CD4-positive, alpha-beta T cell treated with Interleukin-6 at 100 ng/mL for 8 hours (primary cell): ENCODE data around the gene RPP30.

Experiments used
- DNase-seq: peaks from one replicate; pipeline ENCODE4 v3.0.0-alpha.2; 2020; ENCODE audit warnings: mixed read lengths, low spot score

RPP30 gene

GRCh38 chr10:90871766-90872647 lies at the start of gene RPP30:
RPP30 (plus strand) TSS chr10:90871974; CDS start chr10:90871987, 13 bp downstream.
- peak; percentile 75 for DNase-seq

- no peak for DNase-seq
Measured at GRCh38 chr10:90822508-90822907, 49.3 kb upstream of the RPP30 start.

GRCh38 chr10:90832111-90832510 lies 39.7 kb upstream of the RPP30 start:
- DNase-seq: no peak

DNA sequence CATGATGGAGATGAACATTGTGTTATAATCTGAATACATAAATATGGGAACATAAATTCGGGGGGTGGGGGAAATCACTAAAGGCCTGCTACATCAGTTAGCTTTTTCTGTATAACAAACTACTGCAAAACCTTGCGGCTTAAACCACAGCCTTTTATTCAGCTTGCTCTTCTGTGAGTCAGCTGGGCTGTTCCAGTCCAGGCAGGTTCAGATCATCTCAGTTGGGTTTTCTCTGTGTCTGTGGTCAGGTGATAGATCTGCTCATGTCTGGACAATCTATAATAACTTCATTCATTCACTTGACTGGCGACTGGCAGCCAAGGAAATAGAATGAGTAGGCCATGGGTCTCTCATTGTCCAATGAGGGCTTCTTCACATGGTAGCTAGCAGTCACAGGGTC lies 37.4 kb upstream of the RPP30 start:
- DNase-seq: no peak

- no peak for DNase-seq
Measured at GRCh38 chr10:90837486-90837885, 34.3 kb upstream of the RPP30 start.

DNA sequence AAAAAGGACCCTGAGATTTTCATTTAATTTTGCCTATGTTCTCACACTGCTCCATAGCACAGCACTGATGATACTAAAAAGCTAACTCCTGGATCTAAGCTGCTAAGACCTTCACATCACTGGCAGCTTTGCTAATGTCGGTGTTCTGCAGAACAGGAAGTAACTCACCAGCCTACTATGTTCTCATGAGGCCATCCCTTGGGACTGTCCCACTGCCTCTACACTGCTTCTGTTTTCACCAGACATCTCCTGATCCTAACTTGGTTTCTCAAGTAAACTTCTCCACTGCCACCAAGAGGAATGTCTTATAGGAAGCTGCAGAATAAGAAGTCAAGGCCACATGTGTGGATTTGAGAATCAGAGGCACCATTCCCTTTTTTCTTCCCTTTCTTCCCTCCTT lies 29.0 kb upstream of the RPP30 start:
- no peak for DNase-seq

- DNase-seq: no peak
Measured at GRCh38 chr10:90845726-90846125, 26.0 kb upstream of the RPP30 start.

DNA sequence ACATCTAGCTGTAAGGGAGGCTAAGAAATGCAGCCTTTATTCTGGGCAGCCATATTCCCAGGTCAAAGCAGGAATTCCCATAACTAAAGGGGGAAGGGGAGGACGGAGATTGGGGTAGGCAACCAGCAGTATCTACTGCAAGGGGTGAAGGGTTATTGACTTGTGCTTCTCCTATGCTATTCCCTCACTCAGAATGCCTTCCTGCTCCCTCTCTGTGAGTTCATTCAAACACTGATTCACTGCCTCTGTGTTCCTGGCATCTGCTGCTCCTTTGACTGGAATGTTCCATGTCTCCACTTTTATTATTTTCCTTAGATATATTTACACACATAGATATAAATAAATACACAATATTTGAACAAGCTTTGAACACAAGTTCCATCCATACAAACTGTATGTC lies 25.0 kb upstream of the RPP30 start:
- no peak for DNase-seq

DNA sequence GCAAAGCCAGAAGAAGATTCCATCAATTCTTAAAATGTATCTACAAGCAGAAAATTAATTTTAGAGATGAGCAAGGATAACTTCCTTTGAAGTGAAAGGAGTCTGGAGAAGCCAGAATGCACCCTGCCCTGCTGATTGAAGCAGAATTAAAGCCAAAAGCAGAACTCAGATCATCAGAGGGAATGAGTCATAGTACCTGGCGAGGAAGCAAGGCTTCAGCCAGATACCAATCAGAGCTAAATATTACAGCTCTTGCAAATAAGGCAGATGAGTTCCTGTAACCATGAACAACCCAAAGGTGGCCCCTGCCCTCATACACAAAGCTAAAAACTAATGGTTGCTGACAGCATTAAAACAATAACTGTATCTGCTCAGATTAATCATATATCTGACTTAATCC lies 24.3 kb upstream of the RPP30 start:
- DNase-seq: no peak

GRCh38 chr10:90849956-90850749 lies 21.6 kb upstream of the RPP30 start:
- DNase-seq: no peak

- DNase-seq: no peak
Measured at GRCh38 chr10:90855126-90855525, 16.6 kb upstream of the RPP30 start.

DNA sequence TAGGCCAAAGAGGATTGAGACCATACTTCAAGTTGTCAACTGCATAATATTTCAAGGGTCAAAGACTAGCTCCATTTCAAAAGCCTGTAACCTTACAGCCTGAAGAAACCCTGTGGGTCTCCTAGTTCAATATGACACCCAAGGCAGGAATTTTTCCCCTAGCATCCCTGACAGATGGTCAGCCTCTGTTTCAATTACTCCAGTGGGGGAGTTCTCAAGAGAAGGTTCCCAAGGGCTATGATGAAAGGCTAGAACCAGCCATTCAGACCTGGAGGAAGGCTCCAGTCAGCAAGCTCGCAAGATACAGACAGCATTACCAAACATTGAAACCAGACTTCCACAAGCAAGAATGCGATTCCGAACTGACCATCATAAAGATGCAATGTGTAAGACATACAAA lies 15.5 kb upstream of the RPP30 start:
- no peak for DNase-seq

DNA sequence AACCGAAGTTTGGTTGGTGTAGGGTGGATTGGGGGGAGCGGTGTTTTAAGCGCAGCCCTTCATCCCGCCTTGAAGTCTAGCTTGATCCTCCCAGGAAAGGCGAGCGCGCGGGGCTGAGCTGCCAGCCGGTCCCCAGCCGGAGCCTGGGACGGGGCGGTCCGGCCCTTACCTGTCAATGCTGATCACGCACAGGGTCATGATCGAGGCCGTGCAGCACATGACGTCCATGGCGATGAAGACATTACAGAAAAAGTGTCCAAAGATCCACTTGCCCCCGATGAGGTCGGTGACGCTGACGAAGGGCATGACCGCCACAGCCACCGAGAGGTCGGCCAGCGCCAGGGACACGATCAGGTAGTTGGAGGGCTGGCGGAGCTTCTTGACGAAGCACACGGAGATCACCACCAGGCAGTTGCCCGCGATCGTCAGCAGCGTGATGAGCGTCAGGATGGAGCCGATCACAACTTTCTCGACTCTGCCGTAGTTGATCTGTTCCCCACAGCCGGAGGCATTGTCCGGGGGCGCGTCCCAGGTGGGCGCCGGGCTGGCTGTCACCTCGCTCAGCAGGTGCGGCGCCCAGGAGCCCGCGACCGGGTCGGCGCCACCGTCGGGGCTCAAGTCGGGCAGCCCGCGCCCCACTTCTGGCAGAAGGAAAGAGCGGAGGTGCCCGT lies 14.7 kb upstream of the RPP30 start:
- no peak for DNase-seq

DNA sequence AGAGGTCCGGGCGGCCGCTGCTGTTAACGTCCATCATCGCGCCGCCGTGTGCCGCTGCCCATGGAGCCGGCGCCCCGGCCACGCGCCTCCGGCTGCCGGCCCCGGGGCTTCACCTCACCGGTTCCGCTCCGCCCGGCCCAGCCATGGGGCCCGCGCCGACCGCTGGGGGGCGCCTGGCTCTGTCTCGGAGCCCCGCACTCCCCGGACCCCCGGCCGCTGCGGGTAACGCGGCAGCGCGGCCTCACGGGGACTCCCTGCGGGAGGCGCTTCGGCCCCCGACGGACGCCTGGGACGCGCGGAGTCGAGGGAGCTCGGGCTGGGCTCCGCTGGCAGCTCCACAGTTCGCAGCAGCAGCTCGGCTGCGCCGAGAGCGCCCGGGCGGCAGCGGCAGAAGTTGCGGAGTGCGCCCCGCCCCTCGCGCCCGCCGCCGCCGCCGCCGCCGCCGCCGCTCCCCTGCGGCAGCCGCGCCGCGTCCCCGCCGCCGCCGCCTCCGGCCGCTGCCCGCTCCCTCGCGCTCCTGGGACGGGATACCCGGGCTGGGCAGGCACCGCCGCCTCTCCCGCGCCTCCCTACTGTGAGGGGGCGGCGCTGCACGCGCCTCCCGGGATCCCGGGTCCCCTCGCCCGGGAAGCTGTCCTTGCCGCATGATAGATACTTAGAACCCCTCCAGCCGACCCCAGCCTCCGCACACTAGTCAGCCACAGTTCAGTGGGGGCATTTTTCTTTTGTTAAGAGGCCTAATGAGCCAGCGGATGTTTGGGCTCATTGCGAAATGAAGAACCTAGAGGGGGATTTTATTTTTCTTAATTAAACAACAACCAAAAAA lies 13.9 kb upstream of the RPP30 start, which contains the start of gene HTR7:
Gene HTR7 (minus strand): TSS at position 405 of the 826 bp plus-strand sequence. CDS start 368 bp downstream, at position 37.
- peak; percentile 41 for DNase-seq

DNA sequence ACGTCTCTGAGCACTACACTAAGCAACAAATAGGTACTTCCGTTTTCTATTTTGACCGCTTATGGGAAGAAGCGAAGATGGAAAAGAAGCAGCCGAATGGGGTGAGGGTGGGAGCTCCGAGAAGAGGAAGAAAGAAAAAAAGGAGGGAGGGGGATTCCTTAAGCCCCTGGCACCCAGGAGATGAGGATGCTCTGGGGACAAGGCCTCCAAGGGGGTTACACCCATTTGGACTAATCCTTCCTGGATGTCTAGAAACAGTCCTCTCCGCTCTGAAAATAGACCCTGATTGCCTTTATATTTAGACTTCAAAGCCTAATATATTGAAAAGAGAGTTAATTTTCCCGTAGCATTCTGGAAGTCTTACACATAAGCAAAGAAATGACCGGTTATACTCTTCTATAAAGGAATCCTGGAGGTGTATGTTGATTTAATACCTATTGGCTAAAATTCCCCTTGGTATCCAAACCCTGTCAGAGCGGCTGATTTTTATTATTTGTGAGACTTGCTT lies 13.3 kb upstream of the RPP30 start:
- no peak for DNase-seq

DNA sequence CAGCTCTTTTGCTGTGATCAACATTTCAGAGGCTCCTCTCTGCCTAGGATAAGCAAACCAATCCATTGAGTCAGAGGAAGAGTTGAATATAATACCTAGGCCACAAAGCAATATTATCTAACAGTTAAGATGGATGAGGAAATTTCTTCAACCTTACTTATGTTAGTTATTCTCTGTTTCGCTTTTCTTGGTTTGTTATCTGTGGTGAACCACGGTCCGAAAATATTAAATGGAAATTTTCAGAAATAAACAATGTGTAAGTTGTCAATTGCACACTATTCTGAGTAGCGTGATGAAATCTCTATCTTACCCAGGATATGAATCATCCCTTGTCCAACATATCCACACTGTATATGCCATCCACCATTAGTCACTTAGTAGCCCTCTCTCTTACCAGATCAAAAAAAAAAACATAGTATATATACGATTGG lies 12.4 kb upstream of the RPP30 start:
- DNase-seq: no peak

DNA sequence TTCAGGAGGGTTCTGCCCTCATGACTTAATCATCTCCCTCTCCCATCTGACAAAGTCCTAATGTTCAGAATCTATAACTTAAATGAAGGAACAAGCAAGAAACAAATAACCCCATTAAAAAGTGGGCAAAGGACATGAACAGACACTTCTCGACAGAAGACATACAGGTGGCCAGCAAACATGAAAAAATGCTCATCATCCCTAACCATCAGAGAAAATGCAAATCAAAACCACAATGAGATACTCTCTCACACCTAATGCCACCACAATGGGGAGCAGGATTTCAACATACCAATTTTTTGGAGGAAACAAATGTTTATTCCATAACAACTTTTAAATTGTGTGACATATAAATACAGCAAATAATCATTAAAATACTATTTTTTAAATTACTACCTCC lies 11.0 kb upstream of the RPP30 start:
- no peak for DNase-seq

DNA sequence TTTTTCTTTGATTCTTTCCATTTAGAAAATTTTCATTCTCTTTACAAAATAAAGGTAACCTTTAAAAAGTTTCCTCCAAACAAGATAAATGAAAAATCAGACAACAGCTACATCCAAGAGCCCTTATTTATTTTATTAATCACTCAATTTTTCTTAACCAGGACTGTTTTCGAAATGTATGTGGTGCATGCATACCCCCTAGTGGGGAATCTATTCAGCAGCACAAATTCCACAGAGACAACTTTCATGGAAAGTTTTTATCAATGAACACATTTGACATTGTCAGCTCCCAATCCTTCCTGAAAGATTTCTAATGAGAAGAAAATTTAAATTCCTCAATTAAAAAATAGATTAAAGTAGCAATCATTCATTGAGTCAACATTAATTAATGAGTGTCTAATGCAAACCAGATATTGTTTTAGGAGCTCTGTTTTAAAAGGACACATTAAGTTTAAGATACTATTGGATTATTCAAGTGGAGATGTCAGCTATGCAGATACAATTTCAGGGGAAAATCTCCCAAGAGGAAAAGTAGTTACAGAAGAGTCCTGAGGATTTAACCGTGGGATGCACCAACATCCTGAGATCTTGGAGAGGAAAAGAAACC lies 8.8 kb upstream of the RPP30 start:
- DNase-seq: no peak

- DNase-seq: no peak
Measured at GRCh38 chr10:90865401-90865800, 6.4 kb upstream of the RPP30 start.

DNA sequence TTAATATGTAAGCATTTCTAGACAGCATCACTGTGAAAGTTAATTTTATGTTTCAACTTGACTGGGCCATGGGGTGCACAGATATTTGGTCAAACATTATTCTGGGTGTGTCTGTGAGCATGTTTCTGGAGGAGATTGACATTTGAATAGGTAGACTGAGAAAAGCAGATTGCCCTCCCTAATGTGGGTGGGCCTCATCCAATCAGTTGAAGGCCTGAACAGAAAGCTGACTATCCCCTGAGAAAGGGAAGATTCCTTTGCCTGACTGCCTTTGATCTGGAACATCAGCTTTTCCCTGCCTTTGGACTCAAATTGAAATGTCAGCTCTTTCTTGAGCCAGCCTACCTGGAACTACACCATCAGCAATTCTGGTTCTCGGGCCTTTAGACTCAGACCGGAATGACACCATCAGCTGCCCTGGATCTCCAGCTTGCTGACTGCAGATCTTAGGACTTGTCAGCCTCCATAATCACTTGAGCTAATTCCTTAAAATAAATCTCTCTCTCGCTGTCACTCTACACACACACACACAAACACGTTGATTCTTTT lies 5.7 kb upstream of the RPP30 start:
- no peak for DNase-seq
